HG02840 (cell line): Measurements from ENCODE around the gene SLC36A3.
"Not testable (repeated sequence)": the region's sequence is repeated elsewhere in the genome, so short reads cannot be mapped to it uniquely, and the experiment has no call there.

Source experiments
- ATAC-seq: cut with Tn5 transposase; IDR thresholded peaks from one replicate; pipeline ENCODE4 v1.9.1; 2021; ENCODE audit warnings: mild to moderate bottlenecking, moderate library complexity, moderate number of reproducible peaks; ENCODE audit not compliant: unreplicated experiment, low FRiP score

The SLC36A3 gene

GRCh38 chr5:151309266-151309665 lies 5.7 kb upstream of the SLC36A3 start:
- not testable (repeated sequence) for ATAC-seq

- ATAC-seq, result no peak
Measured at GRCh38 chr5:151298063-151298855, 5.3 kb downstream of the SLC36A3 start.

- no peak for ATAC-seq
Measured at GRCh38 chr5:151296974-151297373, 6.6 kb downstream of the SLC36A3 start.

- no peak for ATAC-seq
Measured at GRCh38 chr5:151296478-151296830, 7.1 kb downstream of the SLC36A3 start.

- no peak for ATAC-seq
Measured at GRCh38 chr5:151295791-151296477, 7.6 kb downstream of the SLC36A3 start.

- ATAC-seq, result no peak
Measured at GRCh38 chr5:151295138-151295537, 8.4 kb downstream of the SLC36A3 start.

- ATAC-seq, result no peak
Measured at GRCh38 chr5:151293624-151294023, 9.9 kb downstream of the SLC36A3 start.

- ATAC-seq, result no peak
Measured at GRCh38 chr5:151288180-151288579, 15.4 kb downstream of the SLC36A3 start.

GRCh38 chr5:151286246-151286645 lies 17.3 kb downstream of the SLC36A3 start:
- ATAC-seq, result no peak

GRCh38 chr5:151285683-151286082 lies 17.9 kb downstream of the SLC36A3 start:
- no peak for ATAC-seq

GRCh38 chr5:151284392-151284967 lies 19.1 kb downstream of the SLC36A3 start:
- no peak for ATAC-seq

GRCh38 chr5:151283120-151283825 lies 20.3 kb downstream of the SLC36A3 start:
- no peak for ATAC-seq

- no peak for ATAC-seq
Measured at GRCh38 chr5:151281001-151281639, 22.4 kb downstream of the SLC36A3 start.

GRCh38 chr5:151280443-151280842 lies 23.1 kb downstream of the SLC36A3 start:
- no peak for ATAC-seq

GRCh38 chr5:151278845-151279244 lies 24.7 kb downstream of the SLC36A3 start:
- ATAC-seq, result no peak

- ATAC-seq, result no peak
Measured at GRCh38 chr5:151275803-151276202, 27.8 kb downstream of the SLC36A3 start.

- no peak for ATAC-seq
Measured at GRCh38 chr5:151274666-151275065, 28.9 kb downstream of the SLC36A3 start.

GRCh38 chr5:151271336-151271735 lies 32.2 kb downstream of the SLC36A3 start:
- no peak for ATAC-seq

- peak; percentile 89 for ATAC-seq
Measured at GRCh38 chr5:151270599-151270998, 33.0 kb downstream of the SLC36A3 start.

GRCh38 chr5:151267491-151268260 lies 35.9 kb downstream of the SLC36A3 start:
- ATAC-seq, result no peak
